ENCODE results near the gene POR.

GRCh38 chr7:75866114-75866488 is 48.9 kb upstream of the POR start:
- TF ChIP-seq EP300 (IDR thresholded peaks at IDR 0.05), result no peak
- TF ChIP-seq, protein P1, sequence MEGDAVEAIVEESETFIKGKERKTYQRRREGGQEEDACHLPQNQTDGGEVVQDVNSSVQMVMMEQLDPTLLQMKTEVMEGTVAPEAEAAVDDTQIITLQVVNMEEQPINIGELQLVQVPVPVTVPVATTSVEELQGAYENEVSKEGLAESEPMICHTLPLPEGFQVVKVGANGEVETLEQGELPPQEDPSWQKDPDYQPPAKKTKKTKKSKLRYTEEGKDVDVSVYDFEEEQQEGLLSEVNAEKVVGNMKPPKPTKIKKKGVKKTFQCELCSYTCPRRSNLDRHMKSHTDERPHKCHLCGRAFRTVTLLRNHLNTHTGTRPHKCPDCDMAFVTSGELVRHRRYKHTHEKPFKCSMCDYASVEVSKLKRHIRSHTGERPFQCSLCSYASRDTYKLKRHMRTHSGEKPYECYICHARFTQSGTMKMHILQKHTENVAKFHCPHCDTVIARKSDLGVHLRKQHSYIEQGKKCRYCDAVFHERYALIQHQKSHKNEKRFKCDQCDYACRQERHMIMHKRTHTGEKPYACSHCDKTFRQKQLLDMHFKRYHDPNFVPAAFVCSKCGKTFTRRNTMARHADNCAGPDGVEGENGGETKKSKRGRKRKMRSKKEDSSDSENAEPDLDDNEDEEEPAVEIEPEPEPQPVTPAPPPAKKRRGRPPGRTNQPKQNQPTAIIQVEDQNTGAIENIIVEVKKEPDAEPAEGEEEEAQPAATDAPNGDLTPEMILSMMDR (IDR thresholded peaks at IDR 0.05), result no peak
- TF ChIP-seq POLR2A (IDR thresholded peaks at IDR 0.05; ENCODE audit: low read depth), result no peak

Data from esophagus muscularis mucosa (tissue), 4 donors.